Peyer's patch (tissue), 4 donors: ENCODE measurements around the gene ERVW-1. TPM values are rescaled to one million over a fixed set of nuclear protein-coding genes. Genes with fewer than 3 reads are reported as not detected.
"Not testable (repeated sequence)": the region's sequence is repeated elsewhere in the genome, so short reads cannot be mapped to it uniquely, and the experiment has no call there.

Experiments used
- DNase-seq, 3 donors: peaks; one replicate each; pipeline ENCODE4 v3.0.0-alpha.2; 2017 to 2019
- H3K27ac ChIP-seq, 4 donors: fragments of 200-600 bp; sonication (generic); one replicate each; pipeline ENCODE4 v1.5.1; 2016 to 2019
- H3K27me3 ChIP-seq, 2 donors: fragments of 200-600 bp; sonication (generic); one replicate each; pipeline ENCODE4 v1.5.1; 2019
- H3K36me3 ChIP-seq, 3 donors: fragments of 200-600 bp; sonication (generic); one replicate each; pipeline ENCODE4 v1.5.1; 2016 to 2019
- H3K4me1 ChIP-seq, 4 donors: fragments of 200-600 bp; sonication (generic); one replicate each; pipeline ENCODE4 v1.5.1; 2016 to 2019
- H3K4me3 ChIP-seq, 4 donors: fragments of 200-600 bp; sonication (generic); 1 replicate in 3 of 4; 2 replicates in 1 of 4; pipeline ENCODE4 v1.5.1; 2016 to 2019; ENCODE audit warnings: mild to moderate bottlenecking in 1 of 4
- H3K9me3 ChIP-seq, 4 donors: fragments of 200-600 bp; sonication (generic); one replicate each; pipeline ENCODE4 v1.5.1; 2016 to 2019; ENCODE audit warnings: mild to moderate bottlenecking in 1 of 4
- POLR2A ChIP-seq, 2 donors: fragments of 450-650 bp; IDR thresholded peaks; one replicate each; pipeline ENCODE4 v1.5.1; 2017; ENCODE audit warnings: antibody characterized with exemption in 2 of 2, mild to moderate bottlenecking in 2 of 2, moderate library complexity in 2 of 2
- total RNA-seq, 4 donors: library from RNA; depleted of rRNA; stranded (reverse); fragments of >200 nt; gene quantifications; one replicate each; pipeline ENCODE4 v1.1.0, GENCODE V29; 2016
- TF ChIP-seq, protein P1 (sequence below), 6 experiments: fragments of 450-650 bp in 4 of 6; fragments of 200-600 bp in 2 of 6; sonication (generic) in 1 of 6; IDR thresholded peaks; one replicate each; pipeline ENCODE4 v1.5.1; 2017 to 2019; ENCODE audit warnings: antibody characterized with exemption in 6 of 6, mild to moderate bottlenecking in 3 of 6, moderate library complexity in 1 of 6

ERVW-1 gene
- total RNA-seq, 4 donors from 2014 or later: not detected

DNA sequence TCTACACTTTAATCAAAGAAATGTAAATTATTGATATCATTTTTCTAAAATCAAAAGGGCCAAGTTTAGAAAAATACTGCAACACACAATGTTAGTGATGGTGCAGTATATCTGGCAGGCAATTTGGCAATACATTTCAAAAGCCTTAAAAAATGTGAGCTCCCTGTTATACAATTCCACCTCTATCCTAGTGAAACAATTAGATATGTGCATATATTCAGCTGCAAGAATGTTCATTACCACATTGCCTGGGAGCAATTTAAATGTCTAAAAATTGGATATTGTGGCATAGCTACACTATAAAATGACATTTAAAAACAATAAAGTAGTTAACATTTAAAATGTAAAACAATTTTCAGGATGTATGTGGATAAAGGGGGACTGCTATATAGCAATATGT is 10.1 kb upstream of the ERVW-1 start:
- Histone ChIP-seq H3K9me3 (no peaks in the 10 kb centered on the region), H3K4me3 (no peak overlapping the region), H3K4me1 (no peaks in the 10 kb centered on the region), H3K36me3 (peaks cover 0 to 77% (median 0%) of the 10 kb centered on the region in 3 donors), H3K27me3 (no peaks in the 10 kb centered on the region), H3K27ac (no peak overlapping the region)
- DNase-seq: no peak
- no peak for TF ChIP-seq POLR2A (IDR thresholded peaks at IDR 0.05)
- TF ChIP-seq, protein P1, sequence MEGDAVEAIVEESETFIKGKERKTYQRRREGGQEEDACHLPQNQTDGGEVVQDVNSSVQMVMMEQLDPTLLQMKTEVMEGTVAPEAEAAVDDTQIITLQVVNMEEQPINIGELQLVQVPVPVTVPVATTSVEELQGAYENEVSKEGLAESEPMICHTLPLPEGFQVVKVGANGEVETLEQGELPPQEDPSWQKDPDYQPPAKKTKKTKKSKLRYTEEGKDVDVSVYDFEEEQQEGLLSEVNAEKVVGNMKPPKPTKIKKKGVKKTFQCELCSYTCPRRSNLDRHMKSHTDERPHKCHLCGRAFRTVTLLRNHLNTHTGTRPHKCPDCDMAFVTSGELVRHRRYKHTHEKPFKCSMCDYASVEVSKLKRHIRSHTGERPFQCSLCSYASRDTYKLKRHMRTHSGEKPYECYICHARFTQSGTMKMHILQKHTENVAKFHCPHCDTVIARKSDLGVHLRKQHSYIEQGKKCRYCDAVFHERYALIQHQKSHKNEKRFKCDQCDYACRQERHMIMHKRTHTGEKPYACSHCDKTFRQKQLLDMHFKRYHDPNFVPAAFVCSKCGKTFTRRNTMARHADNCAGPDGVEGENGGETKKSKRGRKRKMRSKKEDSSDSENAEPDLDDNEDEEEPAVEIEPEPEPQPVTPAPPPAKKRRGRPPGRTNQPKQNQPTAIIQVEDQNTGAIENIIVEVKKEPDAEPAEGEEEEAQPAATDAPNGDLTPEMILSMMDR (IDR thresholded peaks at IDR 0.05): no peak

DNA sequence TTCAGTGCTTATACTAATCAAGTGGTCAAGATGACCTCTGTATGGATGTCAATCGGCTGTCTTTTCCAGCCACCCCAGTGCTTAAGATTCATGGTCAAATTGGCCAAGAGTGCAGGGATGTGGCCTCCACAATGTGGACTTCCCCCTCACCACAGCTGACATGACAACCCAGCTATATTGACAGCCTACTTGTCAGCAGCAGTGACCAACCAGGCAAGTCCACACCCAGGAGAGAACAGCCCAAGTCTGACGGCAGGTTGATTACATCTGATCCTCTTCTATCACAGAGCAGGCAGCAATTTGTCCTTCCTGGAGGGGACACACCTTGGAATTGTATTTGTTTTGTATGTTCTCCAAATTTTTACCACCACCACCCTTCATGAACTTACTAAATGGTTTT is 8.2 kb upstream of the ERVW-1 start:
- no peaks in the 10 kb centered on the region for H3K4me1 ChIP-seq
- peaks cover 0 to 59% (median 0%) of the 10 kb centered on the region in 3 donors for H3K36me3 ChIP-seq
- TF ChIP-seq, protein P1 (IDR thresholded peaks at IDR 0.05): no peak
- no peak for TF ChIP-seq POLR2A (IDR thresholded peaks at IDR 0.05)
- H3K27me3 ChIP-seq: no peaks in the 10 kb centered on the region
- no peak overlapping the region for H3K4me3 ChIP-seq
- H3K27ac ChIP-seq: no peak overlapping the region
- no peak for DNase-seq
- no peaks in the 10 kb centered on the region for H3K9me3 ChIP-seq

DNA sequence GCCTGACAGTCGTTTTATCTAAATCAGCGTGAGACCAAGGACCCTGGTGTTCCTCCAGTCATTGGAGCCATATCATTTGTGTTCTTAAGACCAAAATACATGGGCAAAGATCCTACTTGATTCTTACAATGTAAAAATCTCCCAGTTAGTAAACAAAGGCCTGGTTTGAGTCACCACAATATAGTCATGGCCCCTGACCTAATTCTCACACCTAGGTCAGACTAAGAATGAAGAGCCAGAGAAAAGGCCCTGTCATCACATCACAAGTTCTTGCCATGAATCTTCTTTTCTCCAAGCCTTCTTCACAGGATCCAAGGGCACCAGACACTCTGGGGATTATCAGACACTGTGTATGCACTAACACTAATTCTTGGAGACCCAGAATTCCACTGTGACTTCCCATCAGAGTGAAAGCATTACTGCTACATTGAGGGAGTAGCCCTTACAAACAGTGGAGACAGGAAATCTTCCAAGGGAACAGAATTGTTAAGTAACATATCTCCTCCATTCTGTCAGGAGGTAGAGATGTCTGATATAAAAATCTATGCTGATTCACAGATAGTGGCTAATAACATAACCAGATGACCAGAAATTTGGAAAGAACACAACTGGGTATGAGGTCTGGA is 7.6 kb upstream of the ERVW-1 start:
- TF ChIP-seq, protein P1 (IDR thresholded peaks at IDR 0.05): no peak
- no peak for TF ChIP-seq POLR2A (IDR thresholded peaks at IDR 0.05)
- Histone ChIP-seq H3K9me3 (no peaks in the 10 kb centered on the region), H3K27me3 (no peaks in the 10 kb centered on the region), H3K27ac (no peak overlapping the region), H3K4me3 (no peak overlapping the region), H3K36me3 (peaks cover 0 to 53% (median 0%) of the 10 kb centered on the region in 3 donors), H3K4me1 (no peaks in the 10 kb centered on the region)
- DNase-seq: no peak

DNA sequence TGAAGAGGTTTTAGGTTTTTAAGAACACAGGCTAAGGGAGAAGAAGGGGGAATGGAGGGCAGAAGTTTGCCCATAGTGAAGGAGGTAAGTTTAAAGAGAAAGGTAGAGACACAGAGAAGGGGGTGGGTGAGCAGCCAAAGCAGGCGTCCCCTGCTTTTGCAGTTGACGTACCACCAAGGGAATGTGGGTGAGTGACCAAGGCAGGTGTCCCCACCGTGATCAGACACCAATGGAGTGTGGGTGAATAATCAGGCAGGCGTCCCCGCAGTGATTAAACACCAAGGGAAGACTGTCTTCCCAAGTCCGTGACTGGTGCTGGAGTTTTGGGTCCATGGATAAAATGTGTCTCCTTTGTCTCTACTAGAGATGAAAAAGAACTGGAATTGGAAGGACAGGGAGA is 6.5 kb upstream of the ERVW-1 start:
- not testable (repeated sequence) for DNase-seq, H3K27me3 ChIP-seq, H3K4me3 ChIP-seq

DNA sequence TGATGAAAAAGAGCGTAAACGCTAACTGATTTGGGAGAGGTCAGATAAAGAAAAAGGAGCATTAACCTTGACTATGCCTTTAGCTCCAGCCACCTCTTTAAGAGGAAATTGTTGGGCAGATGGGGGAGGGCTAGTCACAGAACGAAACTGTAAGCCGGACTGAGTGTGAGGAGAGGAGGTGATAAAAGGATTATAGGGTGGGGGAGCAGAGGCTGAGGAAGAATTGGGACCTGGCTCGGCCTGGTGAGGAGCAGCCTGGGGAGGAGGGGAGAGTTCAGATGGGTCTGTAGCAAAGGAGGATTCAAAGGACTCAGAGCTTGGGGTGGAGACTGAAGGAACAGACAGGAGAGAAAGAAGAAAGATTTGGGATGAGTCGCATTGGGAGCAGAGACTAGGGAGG is 5.9 kb upstream of the ERVW-1 start:
- not testable (repeated sequence) for H3K4me1 ChIP-seq, H3K9me3 ChIP-seq, H3K27ac ChIP-seq, H3K4me3 ChIP-seq, H3K27me3 ChIP-seq, DNase-seq
- H3K36me3 ChIP-seq: peaks cover 0 to 35% (median 0%) of the 10 kb centered on the region in 3 donors

More for the DNA sequence above, 6.5 kb upstream of the ERVW-1 start:
- H3K36me3 ChIP-seq: peaks cover 0 to 41% (median 0%) of the 10 kb centered on the region in 3 donors
- not testable (repeated sequence) for H3K4me1 ChIP-seq, H3K27ac ChIP-seq, H3K9me3 ChIP-seq

DNA sequence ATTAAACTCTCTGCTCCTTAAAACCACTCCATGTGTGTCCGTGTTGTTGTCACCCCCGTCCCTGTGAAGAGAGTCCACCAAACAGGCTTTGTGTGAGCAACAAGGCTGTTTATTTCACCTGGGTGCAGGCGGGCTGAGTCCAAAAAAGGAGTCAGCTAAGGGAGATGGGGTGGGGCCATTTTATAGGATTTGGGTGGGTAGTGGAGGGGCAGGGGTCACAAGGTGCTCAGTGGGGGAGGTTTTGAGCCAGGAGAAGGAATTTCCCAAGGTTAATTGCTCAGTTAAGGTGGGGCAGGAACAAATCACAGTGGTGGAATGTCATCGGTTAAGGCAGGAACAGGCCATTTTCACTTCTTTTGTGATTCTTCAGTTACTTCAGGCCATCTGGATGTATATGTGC is 1.4 kb upstream of the ERVW-1 start:
- H3K27ac ChIP-seq, DNase-seq, H3K36me3 ChIP-seq, H3K9me3 ChIP-seq, H3K27me3 ChIP-seq, H3K4me3 ChIP-seq, H3K4me1 ChIP-seq: not testable (repeated sequence)

DNA sequence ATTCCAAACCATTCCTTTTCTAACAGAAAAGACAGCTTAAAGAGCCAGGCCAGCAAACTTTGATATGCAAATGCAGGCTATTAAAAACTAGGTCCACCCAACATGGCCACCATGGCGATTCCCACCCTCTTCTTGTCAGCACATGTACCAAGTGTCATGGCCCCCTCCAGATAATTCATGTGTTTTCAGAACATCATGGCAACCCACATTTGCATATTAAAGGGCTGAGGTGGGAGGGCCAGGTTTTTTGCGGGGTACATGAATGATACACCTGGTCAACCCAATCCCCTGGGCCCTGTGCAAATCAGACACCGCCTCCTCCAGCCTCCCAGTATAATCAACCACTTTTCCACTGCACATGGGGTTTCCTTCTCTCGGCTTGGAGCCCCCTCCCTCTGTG is 965 bp upstream of the ERVW-1 start:
- no peaks in the 10 kb centered on the region for H3K9me3 ChIP-seq
- H3K4me3 ChIP-seq: no peak overlapping the region
- TF ChIP-seq, protein P1 (IDR thresholded peaks at IDR 0.05): no peak
- no peak for TF ChIP-seq POLR2A (IDR thresholded peaks at IDR 0.05)
- H3K4me1 ChIP-seq: no peaks in the 10 kb centered on the region
- no peaks in the 10 kb centered on the region for H3K27me3 ChIP-seq
- DNase-seq: no peak
- H3K27ac ChIP-seq: no peak overlapping the region
- no peaks in the 10 kb centered on the region for H3K36me3 ChIP-seq
